Mesodermal cell (in vitro differentiated cells): ENCODE data around the gene SRP68.
"Not testable (repeated sequence)": the region's sequence is repeated elsewhere in the genome, so short reads cannot be mapped to it uniquely, and the experiment has no call there.

ENCODE experiments used
- H3K27ac ChIP-seq: 2 replicates; pipeline ENCODE4 v1.7.0; 2013; ENCODE audit warnings: mild to moderate bottlenecking, low read depth, low read length, moderate library complexity; ENCODE audit not compliant: severe bottlenecking
- H3K36me3 ChIP-seq: 2 replicates; pipeline ENCODE4 v1.7.1; 2013; ENCODE audit warnings: mild to moderate bottlenecking, low read length, moderate library complexity; ENCODE audit not compliant: control insufficient read depth, insufficient read depth
- H3K4me1 ChIP-seq: one replicate; pipeline ENCODE4 v1.7.1; 2013; ENCODE audit warnings: mild to moderate bottlenecking, low read length; ENCODE audit not compliant: insufficient read depth, control insufficient read depth, poor library complexity, severe bottlenecking
- H3K4me3 ChIP-seq: 2 replicates; pipeline ENCODE4 v1.7.0; 2013; ENCODE audit warnings: low read length, control low read depth, mild to moderate bottlenecking; ENCODE audit not compliant: insufficient read depth, poor library complexity, severe bottlenecking; ENCODE audit errors: extremely low read depth
- H3K9me3 ChIP-seq: 2 replicates; pipeline ENCODE4 v1.7.1; 2013; ENCODE audit warnings: mild to moderate bottlenecking, low read length, moderate library complexity; ENCODE audit not compliant: control insufficient read depth
- WGBS, 2 experiments: methylation state at CpG; one replicate each; pipeline ENCODE4 v1.1.5; 2013; ENCODE audit warnings: missing lambda C conversion rate in 2 of 2; ENCODE audit not compliant: insufficient coverage in 2 of 2; 5-methylcytosine and 5-hydroxymethylcytosine counted together

The SRP68 gene

DNA sequence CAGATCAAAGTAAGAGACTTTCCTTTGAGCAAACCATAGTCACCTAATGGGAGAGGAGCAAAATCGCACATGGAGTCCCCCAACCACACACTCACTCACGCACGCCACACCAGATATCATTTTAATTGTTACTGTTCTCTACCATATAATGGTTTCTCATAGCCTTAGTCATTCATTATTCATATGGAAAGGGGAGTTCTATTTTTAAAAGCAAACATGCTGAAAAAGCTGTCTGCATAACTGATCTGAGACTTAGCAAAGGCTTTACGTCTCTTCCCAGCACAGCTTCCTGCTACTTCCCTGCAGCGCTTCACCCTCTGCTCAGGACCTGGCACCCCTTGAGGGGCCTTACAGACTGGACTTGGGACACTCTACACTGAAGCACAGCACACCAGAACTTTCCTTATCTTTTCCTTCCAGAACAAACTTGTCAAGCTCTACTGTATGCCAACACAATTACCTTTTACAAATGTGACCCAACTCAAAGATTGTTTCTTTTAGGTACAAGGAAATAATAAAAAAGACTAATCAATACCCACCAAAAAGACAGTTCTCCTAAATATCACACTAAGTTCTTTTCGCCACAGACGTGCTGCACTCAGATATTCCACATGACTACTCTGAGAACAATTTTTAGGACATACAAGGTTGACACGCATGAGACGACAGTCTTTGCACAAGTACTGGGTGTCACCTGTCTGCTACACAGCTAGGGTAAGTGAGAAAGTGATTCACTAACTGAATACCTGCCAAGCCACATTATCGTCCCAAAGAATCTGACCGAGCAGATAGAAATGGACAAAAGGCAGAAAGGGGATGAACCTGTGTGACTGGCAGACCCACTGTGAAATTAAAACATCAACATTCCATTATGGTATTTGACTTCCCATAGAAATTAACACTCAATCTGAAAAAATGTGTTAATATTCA, 21.5 kb downstream of the SRP68 start:
- 97 to 99% methylated on average over 6 to 7 of the region's 11 CpGs for WGBS, 2 experiments
- no peaks in the 10 kb centered on the region for H3K9me3 ChIP-seq
- H3K36me3 ChIP-seq, result peaks cover 82% of the 10 kb centered on the region
- peaks cover 12% of the 10 kb centered on the region for H3K4me1 ChIP-seq
- H3K4me3 ChIP-seq, result no peak overlapping the region
- no peak overlapping the region for H3K27ac ChIP-seq

DNA sequence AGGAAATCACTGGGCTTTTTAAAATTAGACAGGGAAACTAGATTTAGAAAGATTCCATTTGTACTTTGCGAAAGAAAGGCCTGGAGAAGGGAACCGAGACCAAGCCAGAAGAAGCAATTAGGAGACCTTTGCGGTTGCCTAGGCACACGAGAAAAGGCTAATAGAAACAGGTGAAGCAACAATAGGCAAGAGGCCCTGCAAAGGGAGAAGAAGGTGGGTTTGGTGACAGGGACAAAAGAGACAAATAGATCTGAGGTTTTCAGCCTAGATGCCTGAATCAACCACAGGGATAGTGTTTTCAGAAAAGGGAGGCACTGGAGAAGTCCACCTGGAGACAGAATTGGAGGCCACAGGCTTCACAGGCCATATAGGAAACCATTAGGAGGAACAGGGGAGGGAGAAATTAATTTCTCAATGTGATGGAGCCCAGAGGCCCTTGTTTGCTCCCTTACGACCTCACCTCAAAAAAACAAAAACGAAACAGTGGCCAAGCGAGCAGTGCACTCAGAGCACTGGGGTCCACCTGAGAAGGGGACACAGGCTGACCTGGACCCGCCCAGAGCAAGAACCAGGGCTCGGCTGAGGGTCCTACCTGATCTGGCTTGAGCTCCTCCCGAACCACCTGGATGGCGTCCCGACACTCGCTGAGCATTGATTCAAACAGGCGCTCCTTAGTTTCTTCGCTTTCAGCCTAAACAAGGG, 22.3 kb downstream of the SRP68 start:
- H3K36me3 ChIP-seq, result peaks cover 85% of the 10 kb centered on the region
- WGBS, 2 experiments, result 97% methylated on average over 13 to 15 of the region's 15 CpGs
- H3K4me3 ChIP-seq, result no peak overlapping the region
- H3K27ac ChIP-seq, result no peak overlapping the region
- H3K4me1 ChIP-seq, result peaks cover 12% of the 10 kb centered on the region
- no peaks in the 10 kb centered on the region for H3K9me3 ChIP-seq

DNA sequence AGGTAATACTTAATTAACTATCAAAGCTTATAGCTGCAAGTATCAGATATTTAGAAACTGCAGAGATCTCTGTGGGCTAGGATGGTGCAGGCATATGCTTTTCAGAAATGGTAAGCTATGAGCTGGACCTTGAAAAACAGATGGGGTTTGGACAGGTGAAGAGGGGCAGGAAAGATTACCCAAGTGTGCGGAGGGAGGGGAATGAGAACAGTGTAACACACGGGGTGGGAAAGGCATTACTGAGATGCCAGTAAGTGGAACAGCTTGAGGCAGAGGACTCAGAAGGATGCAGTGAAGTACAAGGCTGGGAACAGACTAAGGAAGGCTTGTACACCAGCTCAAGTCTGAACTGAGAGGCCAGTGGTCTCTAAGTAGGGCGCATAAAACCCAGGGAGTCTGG, 23.1 kb downstream of the SRP68 start:
- no peak overlapping the region for H3K4me3 ChIP-seq
- WGBS, 2 experiments, result 94 to 96% methylated on average over 2 of the region's 3 CpGs
- peaks cover 11% of the 10 kb centered on the region for H3K4me1 ChIP-seq
- no peaks in the 10 kb centered on the region for H3K9me3 ChIP-seq
- peaks cover 85% of the 10 kb centered on the region for H3K36me3 ChIP-seq
- no peak overlapping the region for H3K27ac ChIP-seq

DNA sequence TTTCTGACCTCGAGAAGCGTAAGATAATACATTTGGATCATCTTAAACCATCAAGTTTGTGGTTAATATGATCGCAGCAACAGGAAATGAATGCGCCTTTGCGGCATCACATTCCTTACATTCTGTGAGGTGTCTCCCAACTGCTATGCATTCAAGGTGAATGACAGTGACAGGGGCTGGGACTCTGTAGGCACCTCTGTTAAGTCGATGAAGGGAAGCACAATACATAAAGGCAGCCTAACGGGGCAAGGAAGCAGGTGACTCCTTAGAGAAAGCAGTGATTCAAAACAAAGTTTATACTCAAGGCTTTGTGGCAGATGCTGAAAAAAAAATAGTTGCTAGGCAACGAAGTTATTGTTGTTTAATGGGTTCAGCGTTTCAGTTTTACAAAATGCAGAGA, 23.6 kb downstream of the SRP68 start:
- no peak overlapping the region for H3K4me3 ChIP-seq
- 90 to 98% methylated on average over 4 to 8 of the region's 9 CpGs for WGBS, 2 experiments
- no peak overlapping the region for H3K27ac ChIP-seq
- no peaks in the 10 kb centered on the region for H3K9me3 ChIP-seq
- H3K36me3 ChIP-seq, result peaks cover 91% of the 10 kb centered on the region
- peaks cover 6% of the 10 kb centered on the region for H3K4me1 ChIP-seq

DNA sequence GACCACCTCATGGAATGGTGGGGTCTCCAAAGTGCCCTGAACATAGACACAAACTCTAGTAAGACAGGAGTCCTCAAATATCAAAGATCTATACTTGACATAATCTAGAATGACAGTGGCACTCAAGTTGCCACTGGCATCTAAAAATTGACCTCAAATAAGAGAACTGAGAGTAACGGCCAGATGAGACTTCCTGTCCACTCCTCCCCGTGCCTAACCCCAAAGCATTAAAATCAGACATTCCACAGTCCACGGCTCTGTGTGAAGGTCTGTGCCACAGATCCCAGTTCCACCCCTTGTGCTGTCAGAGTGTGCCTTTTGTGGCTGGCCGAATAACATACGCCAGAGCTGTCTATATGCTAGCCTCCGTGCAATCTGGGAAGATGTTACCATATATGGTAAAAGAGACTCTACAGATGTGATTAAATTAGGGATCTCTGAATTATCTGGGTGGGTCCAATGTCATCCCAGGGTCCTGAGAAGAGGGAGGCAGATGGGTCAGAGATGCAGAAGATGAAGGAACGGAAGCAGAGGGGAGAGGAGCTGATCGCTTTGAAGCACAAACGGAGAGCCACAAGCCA, 24.2 kb downstream of the SRP68 start:
- WGBS, 2 experiments, result 95 to 96% methylated on average over 9 of the region's 9 CpGs
- H3K9me3 ChIP-seq, result no peaks in the 10 kb centered on the region
- no peak overlapping the region for H3K4me3 ChIP-seq
- peaks cover 4% of the 10 kb centered on the region for H3K4me1 ChIP-seq
- H3K36me3 ChIP-seq, result peaks cover 95% of the 10 kb centered on the region
- no peak overlapping the region for H3K27ac ChIP-seq

DNA sequence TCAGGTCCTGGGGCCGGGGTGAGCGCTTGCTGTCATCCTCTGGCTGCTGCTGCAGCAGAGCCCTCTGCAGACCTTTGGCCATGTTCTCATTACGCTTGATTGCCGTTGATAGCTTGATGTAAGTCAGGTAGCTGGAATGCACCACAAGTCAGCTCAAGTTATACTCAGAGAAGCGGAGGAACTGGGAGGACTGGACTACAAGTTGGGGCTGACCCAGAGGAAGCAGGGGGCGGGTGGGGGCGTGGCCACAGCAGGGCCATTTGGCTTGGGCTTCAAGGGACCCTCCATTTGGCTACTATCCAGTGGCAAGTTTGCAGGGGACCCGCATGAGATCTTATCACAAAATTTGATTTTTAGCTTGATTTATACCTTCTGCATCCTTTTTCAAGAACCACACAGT, 26.3 kb downstream of the SRP68 start:
- 92 to 98% methylated on average over 7 to 8 of the region's 8 CpGs for WGBS, 2 experiments
- Histone ChIP-seq H3K4me3 (no peak overlapping the region), H3K4me1 (peaks cover 4% of the 10 kb centered on the region), H3K36me3 (peaks cover 98% of the 10 kb centered on the region), H3K9me3 (no peaks in the 10 kb centered on the region), H3K27ac (no peak overlapping the region)

DNA sequence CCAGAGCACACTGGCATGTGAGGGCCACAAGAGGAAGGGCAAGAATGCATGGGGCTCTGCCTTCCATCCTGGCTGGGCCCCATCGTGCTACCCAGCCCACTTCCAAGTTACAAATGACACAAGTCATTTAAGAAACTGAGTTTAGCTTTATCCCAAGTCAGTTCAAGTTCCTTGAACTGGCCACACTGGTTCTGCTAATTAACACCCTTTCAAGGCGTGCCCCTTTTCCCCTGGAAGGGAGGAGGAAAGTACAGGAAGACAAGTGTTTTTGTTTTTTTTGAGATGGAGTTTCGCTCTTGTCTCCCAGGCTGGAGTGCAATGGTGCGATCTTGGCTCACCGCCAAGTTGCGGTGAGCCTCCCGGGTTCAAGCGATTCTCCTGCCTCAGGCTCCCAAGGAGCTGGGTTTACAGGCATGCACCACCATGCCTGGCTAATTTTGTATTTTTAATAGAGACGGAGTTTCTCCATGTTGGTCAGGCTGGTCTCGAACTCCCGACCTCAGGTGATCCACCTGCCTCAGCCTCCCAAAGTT, 27.8 kb downstream of the SRP68 start:
- H3K27ac ChIP-seq, H3K9me3 ChIP-seq, H3K4me3 ChIP-seq, H3K4me1 ChIP-seq: not testable (repeated sequence)
- H3K36me3 ChIP-seq, result peaks cover 98% of the 10 kb centered on the region
- 90 to 98% methylated on average over 8 to 10 of the region's 11 CpGs for WGBS, 2 experiments

DNA sequence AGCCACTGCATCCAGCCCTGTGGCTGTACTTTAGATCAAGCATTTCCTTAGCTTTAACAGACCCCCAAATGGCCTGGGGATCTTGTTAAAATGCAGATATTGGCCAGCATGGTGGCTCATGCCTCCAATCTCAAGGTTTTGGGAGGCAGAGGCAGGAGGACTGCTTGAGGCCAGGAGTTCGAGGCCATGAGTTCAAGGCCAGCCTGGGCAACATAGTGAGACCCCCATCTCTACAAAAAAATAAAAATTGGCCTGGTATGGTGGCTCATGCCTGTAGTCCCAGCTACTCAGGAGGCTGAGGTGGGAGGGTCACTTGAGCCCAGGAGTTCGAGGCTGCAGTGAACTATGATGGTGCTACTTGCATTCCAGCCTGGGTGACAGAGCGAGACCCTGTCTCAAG, 29.4 kb downstream of the SRP68 start:
- H3K9me3 ChIP-seq, H3K4me3 ChIP-seq, H3K27ac ChIP-seq, H3K4me1 ChIP-seq: not testable (repeated sequence)
- H3K36me3 ChIP-seq, result peaks cover 93% of the 10 kb centered on the region
- 89 to 100% methylated on average over 2 to 3 of the region's 3 CpGs for WGBS, 2 experiments

DNA sequence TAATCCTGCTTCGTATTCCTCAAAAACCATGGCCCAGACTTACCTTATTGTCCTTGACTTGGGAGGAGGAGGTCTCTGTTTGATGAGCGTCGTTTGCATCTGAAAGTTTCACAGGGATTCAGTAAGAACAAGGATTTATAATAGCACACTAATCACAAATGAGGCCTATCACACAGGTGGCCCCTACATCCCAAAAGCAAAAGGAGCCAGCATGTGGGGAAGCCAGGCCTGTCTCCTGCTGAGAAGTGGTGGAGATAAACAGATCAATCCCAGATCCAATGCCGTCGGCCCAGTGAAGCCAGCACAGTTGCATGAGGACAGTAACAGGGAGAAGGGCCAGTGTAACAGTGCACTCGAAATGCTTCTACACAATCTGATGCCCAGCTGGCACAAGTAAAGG, 31.9 kb downstream of the SRP68 start:
- no peaks in the 10 kb centered on the region for H3K9me3 ChIP-seq
- H3K4me3 ChIP-seq, result no peak overlapping the region
- H3K27ac ChIP-seq, result peak overlapping the region; percentile 23
- H3K4me1 ChIP-seq, result no peaks in the 10 kb centered on the region
- H3K36me3 ChIP-seq, result peaks cover 74% of the 10 kb centered on the region
- 57 to 65% methylated on average over 2 to 3 of the region's 6 CpGs for WGBS, 2 experiments

DNA sequence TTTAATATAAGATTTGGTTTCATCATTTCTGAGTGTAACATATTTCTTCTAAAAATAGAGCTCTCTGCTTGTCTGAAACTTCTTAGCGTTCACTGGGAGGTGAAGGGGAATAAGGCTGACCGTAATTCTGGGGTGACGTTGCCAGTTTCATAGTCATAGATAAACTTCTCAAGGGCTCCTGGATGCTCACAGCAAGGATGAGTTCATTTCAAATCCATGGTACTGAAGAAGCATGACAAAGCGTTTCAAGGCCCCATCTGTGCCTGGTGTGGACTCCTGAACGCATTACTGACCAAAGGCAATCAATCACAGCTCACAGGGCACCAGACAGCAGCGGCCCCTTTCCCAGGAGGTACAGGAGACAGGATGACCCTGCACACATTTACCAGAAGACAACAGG, 33.2 kb downstream of the SRP68 start:
- Histone ChIP-seq H3K4me1 (no peaks in the 10 kb centered on the region), H3K36me3 (peaks cover 62% of the 10 kb centered on the region), H3K27ac (no peak overlapping the region), H3K9me3 (no peaks in the 10 kb centered on the region), H3K4me3 (no peak overlapping the region)
- 83 to 94% methylated on average over 6 of the region's 6 CpGs for WGBS, 2 experiments
